ENCODE measurements around the gene ITPRIP. TPM values are rescaled to one million over a fixed set of nuclear protein-coding genes. Genes with fewer than 3 reads are reported as not detected.

The ITPRIP gene
- total RNA-seq, 1 experiment from 2014 or later: 12.0 TPM

GRCh38 chr10:104281694-104282093, 56.6 kb downstream of the ITPRIP start:
- Histone ChIP-seq H3K27me3 (ENCODE audit: insufficient read depth, low read length) (no peaks in the 10 kb centered on the region), H3K9ac (ENCODE audit: low read length) (no peak overlapping the region), H2AFZ (ENCODE audit: low read depth, low read length, poor library complexity, severe bottlenecking) (no peak overlapping the region), H3K4me3 (replicated peaks in 1 of 2; ENCODE audit: low read depth in 1 of 2, low read length in 2 of 2) (no peak overlapping the region), H3K4me1 (ENCODE audit: control insufficient read depth in 1 of 2, insufficient read depth in 2 of 2, low read length in 2 of 2) (no peaks in the 10 kb centered on the region), H3K36me3 (ENCODE audit: control insufficient read depth in 1 of 2, insufficient read depth in 2 of 2, low read length in 2 of 2) (peaks cover 45 to 56% of the 10 kb centered on the region in 2 experiments), H3K9me3 (ENCODE audit: control insufficient read depth in 1 of 2, insufficient read depth in 1 of 2, low read depth in 1 of 2, low read length in 2 of 2) (no peaks in the 10 kb centered on the region), H3K27ac (ENCODE audit: low read depth, low read length) (no peak overlapping the region), H4K20me1 (ENCODE audit: insufficient read depth) (no peaks in the 10 kb centered on the region; the same call in 1 of the 2 replicates), H3K4me2 (ENCODE audit: low read length) (no peak overlapping the region), H3K79me2 (ENCODE audit: insufficient read depth, low read length) (peaks cover 92% of the 10 kb centered on the region), H3K9me2 (ENCODE audit: insufficient read depth) (no peaks in the 10 kb centered on the region)
- intact Hi-C loops (cut with micrococcal nuclease): no loop called here
- ChIA-PET RAD21 (ENCODE audit: low non-redundant PET in 1 of 2, low total read pairs in 2 of 2, uncharacterized antibody in 2 of 2, unreplicated experiment in 2 of 2) (no interaction called here), CTCF (no interaction called here), POLR2A (interaction anchor here (1.3 kb wide), 1 partner anchor 21 kb away, joined by 3 read pairs; no protein-coding TSS in a partner anchor)
- TF ChIP-seq SP1 (IDR thresholded peaks at IDR 0.05; ENCODE audit: low read depth) (no peak), ZFX (IDR thresholded peaks at IDR 0.05) (0 out of 2 replicates have a peak, but pooled peaks have one; percentile 16), ELF1 (IDR thresholded peaks at IDR 0.05; ENCODE audit: borderline replicate concordance, low read depth) (no peak), SRF (IDR thresholded peaks at IDR 0.05; ENCODE audit: low read depth) (no peak)
- no peak for ATAC-seq
- BruUV-seq (replicated peaks): no TSS peak
- DNase-seq (ENCODE audit: low read depth, low spot score): no peak

DNA sequence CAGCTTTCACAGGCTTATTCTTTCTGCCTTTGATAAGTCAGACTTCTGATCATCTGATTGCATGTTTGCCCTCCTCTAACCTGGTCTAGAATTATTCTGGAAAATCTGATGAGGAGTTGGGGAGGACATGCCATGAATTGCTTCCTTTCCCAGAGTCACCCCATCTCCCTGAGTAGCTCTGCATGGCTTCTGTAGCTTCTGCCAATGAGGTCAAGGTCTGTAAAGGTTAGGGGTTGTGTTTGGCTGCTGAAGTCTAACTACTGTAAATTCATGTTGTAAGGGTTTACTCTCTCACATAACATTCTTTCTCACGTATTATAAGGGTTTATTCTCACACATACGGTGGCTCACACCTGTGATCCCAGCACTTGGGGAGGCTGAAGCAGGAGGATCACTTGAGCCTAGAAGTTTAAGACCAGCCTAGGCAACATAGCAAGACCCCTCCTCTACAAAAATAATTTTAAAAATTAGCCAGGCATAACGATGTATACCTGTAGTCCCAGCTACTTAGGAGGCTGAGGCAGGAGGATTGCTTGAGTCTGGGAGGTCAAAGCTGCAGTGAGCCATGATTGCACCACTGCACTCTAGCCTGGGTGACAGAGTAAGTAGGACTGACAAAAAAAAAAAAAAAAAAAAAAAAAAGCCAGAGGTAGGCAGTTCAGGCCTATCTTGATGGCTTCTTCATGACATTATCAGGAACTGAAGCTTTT, 58.6 kb downstream of the ITPRIP start:
- no peak overlapping the region for H3K4me2 ChIP-seq (ENCODE audit: low read length)
- no peak for DNase-seq (ENCODE audit: low read depth, low spot score)
- H3K4me3 ChIP-seq (replicated peaks in 1 of 2; ENCODE audit: low read depth in 1 of 2, low read length in 2 of 2): no peak overlapping the region
- peaks cover 37 to 47% of the 10 kb centered on the region in 2 experiments; a peak in 3 of 4 replicates for H3K36me3 ChIP-seq (ENCODE audit: control insufficient read depth in 1 of 2, insufficient read depth in 2 of 2, low read length in 2 of 2)
- no peaks in the 10 kb centered on the region for H3K27me3 ChIP-seq (ENCODE audit: insufficient read depth, low read length)
- H4K20me1 ChIP-seq (ENCODE audit: insufficient read depth): no peaks in the 10 kb centered on the region
- no peaks in the 10 kb centered on the region for H3K9me2 ChIP-seq (ENCODE audit: insufficient read depth)
- BruUV-seq (replicated peaks): no TSS peak
- H3K27ac ChIP-seq (ENCODE audit: low read depth, low read length): no peak overlapping the region
- intact Hi-C loops (cut with micrococcal nuclease): no loop called here
- H3K79me2 ChIP-seq (ENCODE audit: insufficient read depth, low read length): peaks cover 91% of the 10 kb centered on the region
- CTCF ChIA-PET: no interaction called here
- ATAC-seq: no peak
- RAD21 ChIA-PET (ENCODE audit: low non-redundant PET in 1 of 2, low total read pairs in 2 of 2, uncharacterized antibody in 2 of 2, unreplicated experiment in 2 of 2): no interaction called here
- no peak overlapping the region for H3K9ac ChIP-seq (ENCODE audit: low read length)
- H3K9me3 ChIP-seq (ENCODE audit: control insufficient read depth in 1 of 2, insufficient read depth in 1 of 2, low read depth in 1 of 2, low read length in 2 of 2): no peaks in the 10 kb centered on the region
- H2AFZ ChIP-seq (ENCODE audit: low read depth, low read length, poor library complexity, severe bottlenecking): no peak overlapping the region
- POLR2A ChIA-PET: no interaction called here
- peaks cover 8 to 11% of the 10 kb centered on the region in 2 experiments for H3K4me1 ChIP-seq (ENCODE audit: control insufficient read depth in 1 of 2, insufficient read depth in 2 of 2, low read length in 2 of 2)
- TF ChIP-seq REST (IDR thresholded peaks at IDR 0.05; ENCODE audit: low read depth) (no peak), SRF (IDR thresholded peaks at IDR 0.05; ENCODE audit: low read depth) (no peak), CEBPB (IDR thresholded peaks at IDR 0.05; ENCODE audit: low read depth) (no peak), JUND (IDR thresholded peaks at IDR 0.05) (no peak), CBX3 (IDR thresholded peaks at IDR 0.05; ENCODE audit: low read depth) (no peak), SIN3A (IDR thresholded peaks at IDR 0.05; ENCODE audit: low read depth) (no peak), MAX (IDR thresholded peaks at IDR 0.05) (no peak), SP1 (IDR thresholded peaks at IDR 0.05; ENCODE audit: low read depth) (no peak), YY1 (IDR thresholded peaks at IDR 0.05; ENCODE audit: extremely low read depth, insufficient replicate concordance, low read depth, low read length) (no peak), EZH2phosphoT487 (IDR thresholded peaks at IDR 0.05; ENCODE audit: borderline replicate concordance) (no peak), POLR2A (IDR thresholded peaks at IDR 0.05; ENCODE audit: borderline replicate concordance, extremely low read depth, insufficient read depth, insufficient read length) (no peak), FOSL1 (IDR thresholded peaks at IDR 0.05; ENCODE audit: low read depth) (no peak), RAD21 (IDR thresholded peaks at IDR 0.05; ENCODE audit: low read depth) (no peak), ELF1 (IDR thresholded peaks at IDR 0.05; ENCODE audit: borderline replicate concordance, low read depth) (no peak), POLR2AphosphoS5 (IDR thresholded peaks at IDR 0.05; ENCODE audit: low read depth, low read length) (no peak), EZH2 (IDR thresholded peaks at IDR 0.05) (no peak), ZFX (IDR thresholded peaks at IDR 0.05) (no peak)

Measured in HCT116 (cell line).